ENCODE measurements around the gene RNF11. TPM values are rescaled to one million over a fixed set of nuclear protein-coding genes. Genes with fewer than 3 reads are reported as not detected.

The RNF11 gene
- total RNA-seq, 1 donor from 2014 or later = 126 TPM

- H3K36me3 ChIP-seq (ENCODE audit: insufficient read depth, low read length) = peaks cover 6% of the 10 kb centered on the region
- no peak overlapping the region for H3K27ac ChIP-seq (ENCODE audit: low read depth, low read length)
- no peaks in the 10 kb centered on the region for H3K27me3 Mint-ChIP-seq (ENCODE audit: low read depth, unreplicated experiment)
- H3K4me3 ChIP-seq (ENCODE audit: insufficient read depth, low read depth, low read length) = no peak overlapping the region
- no peak overlapping the region for H3K27ac Mint-ChIP-seq (ENCODE audit: unreplicated experiment)
- no peaks in the 10 kb centered on the region for H3K4me1 Mint-ChIP-seq (ENCODE audit: low read depth, unreplicated experiment)
- no peak for TF ChIP-seq CTCF (IDR thresholded peaks at IDR 0.05; ENCODE audit: insufficient read depth, low read depth, low read length)
- TF ChIP-seq EZH2 (IDR thresholded peaks at IDR 0.05; ENCODE audit: insufficient read depth, low read length) = no peak
- no peak overlapping the region for H3K9ac ChIP-seq (ENCODE audit: low read length)
- H3K4me1 ChIP-seq (ENCODE audit: insufficient read depth, low read length) = no peaks in the 10 kb centered on the region
- H3K79me2 ChIP-seq (ENCODE audit: insufficient read depth, low read length) = peaks cover 5% of the 10 kb centered on the region
- H3K9me3 ChIP-seq (ENCODE audit: insufficient read depth, low read depth, low read length) = no peaks in the 10 kb centered on the region
- H3K4me3 Mint-ChIP-seq (ENCODE audit: unreplicated experiment) = no peak overlapping the region
- peaks cover 10% of the 10 kb centered on the region for H3K36me3 Mint-ChIP-seq (ENCODE audit: low read depth, unreplicated experiment)
- no peaks in the 10 kb centered on the region for H3K27me3 ChIP-seq (ENCODE audit: insufficient read depth, low read length)
- no peaks in the 10 kb centered on the region for H3K9me3 Mint-ChIP-seq (ENCODE audit: unreplicated experiment)
- H4K20me1 ChIP-seq (ENCODE audit: insufficient read depth, low read length) = peaks cover 29% of the 10 kb centered on the region
- no peak overlapping the region for H2AFZ ChIP-seq (ENCODE audit: low read depth, low read length)
- no peak overlapping the region for H3K4me2 ChIP-seq (ENCODE audit: low read length)
- DNase-seq (ENCODE audit: low read depth) = no peak
- FAIRE-seq = no peak
Measured at GRCh38 chr1:51276286-51276685, 40.2 kb downstream of the RNF11 start.

- FAIRE-seq (no peak), DNase-seq (ENCODE audit: low read depth) (no peak)
- Mint-ChIP-seq H3K27me3 (ENCODE audit: low read depth, unreplicated experiment) (no peaks in the 10 kb centered on the region), H3K36me3 (ENCODE audit: low read depth, unreplicated experiment) (peaks cover 9% of the 10 kb centered on the region), H3K27ac (ENCODE audit: unreplicated experiment) (no peak overlapping the region), H3K4me1 (ENCODE audit: low read depth, unreplicated experiment) (peaks cover 9% of the 10 kb centered on the region), H3K9me3 (ENCODE audit: unreplicated experiment) (no peaks in the 10 kb centered on the region), H3K4me3 (ENCODE audit: unreplicated experiment) (no peak overlapping the region)
- no peak for TF ChIP-seq EZH2 (IDR thresholded peaks at IDR 0.05; ENCODE audit: insufficient read depth, low read length)
- no peak for TF ChIP-seq CTCF (IDR thresholded peaks at IDR 0.05; ENCODE audit: insufficient read depth, low read depth, low read length)
- Histone ChIP-seq H2AFZ (ENCODE audit: low read depth, low read length) (no peak overlapping the region), H3K4me1 (ENCODE audit: insufficient read depth, low read length) (peaks cover 4% of the 10 kb centered on the region), H3K27me3 (ENCODE audit: insufficient read depth, low read length) (no peaks in the 10 kb centered on the region), H3K4me2 (ENCODE audit: low read length) (no peak overlapping the region), H3K79me2 (ENCODE audit: insufficient read depth, low read length) (peaks cover 2% of the 10 kb centered on the region), H3K4me3 (ENCODE audit: insufficient read depth, low read depth, low read length) (no peak overlapping the region), H4K20me1 (ENCODE audit: insufficient read depth, low read length) (peaks cover 42% of the 10 kb centered on the region), H3K36me3 (ENCODE audit: insufficient read depth, low read length) (no peaks in the 10 kb centered on the region), H3K27ac (ENCODE audit: low read depth, low read length) (no peak overlapping the region), H3K9ac (ENCODE audit: low read length) (no peak overlapping the region), H3K9me3 (ENCODE audit: insufficient read depth, low read depth, low read length) (no peaks in the 10 kb centered on the region)
Measured at GRCh38 chr1:51280321-51280978, 44.4 kb downstream of the RNF11 start.

- peaks cover 30% of the 10 kb centered on the region for H4K20me1 ChIP-seq (ENCODE audit: insufficient read depth, low read length)
- H3K79me2 ChIP-seq (ENCODE audit: insufficient read depth, low read length) = no peaks in the 10 kb centered on the region
- no peak overlapping the region for H3K27ac Mint-ChIP-seq (ENCODE audit: unreplicated experiment)
- no peak overlapping the region for H3K9ac ChIP-seq (ENCODE audit: low read length)
- no peak overlapping the region for H2AFZ ChIP-seq (ENCODE audit: low read depth, low read length)
- H3K27me3 Mint-ChIP-seq (ENCODE audit: low read depth, unreplicated experiment) = no peaks in the 10 kb centered on the region
- peaks cover 2% of the 10 kb centered on the region for H3K36me3 Mint-ChIP-seq (ENCODE audit: low read depth, unreplicated experiment)
- H3K27me3 ChIP-seq (ENCODE audit: insufficient read depth, low read length) = no peaks in the 10 kb centered on the region
- no peak for TF ChIP-seq CTCF (IDR thresholded peaks at IDR 0.05; ENCODE audit: insufficient read depth, low read depth, low read length)
- TF ChIP-seq EZH2 (IDR thresholded peaks at IDR 0.05; ENCODE audit: insufficient read depth, low read length) = no peak
- DNase-seq (ENCODE audit: low read depth) (no peak), FAIRE-seq (no peak)
- no peak overlapping the region for H3K4me2 ChIP-seq (ENCODE audit: low read length)
- H3K9me3 Mint-ChIP-seq (ENCODE audit: unreplicated experiment) = no peaks in the 10 kb centered on the region
- peaks cover 9% of the 10 kb centered on the region for H3K4me1 Mint-ChIP-seq (ENCODE audit: low read depth, unreplicated experiment)
- no peak overlapping the region for H3K4me3 Mint-ChIP-seq (ENCODE audit: unreplicated experiment)
- peaks cover 3% of the 10 kb centered on the region for H3K36me3 ChIP-seq (ENCODE audit: insufficient read depth, low read length)
- peaks cover 4% of the 10 kb centered on the region for H3K4me1 ChIP-seq (ENCODE audit: insufficient read depth, low read length)
- no peak overlapping the region for H3K27ac ChIP-seq (ENCODE audit: low read depth, low read length)
- H3K4me3 ChIP-seq (ENCODE audit: insufficient read depth, low read depth, low read length) = no peak overlapping the region
- no peaks in the 10 kb centered on the region for H3K9me3 ChIP-seq (ENCODE audit: insufficient read depth, low read depth, low read length)
Measured at GRCh38 chr1:51281807-51282206, 45.7 kb downstream of the RNF11 start.
